Measurements from ENCODE around the gene TRAF2. TPM values are rescaled to one million over a fixed set of nuclear protein-coding genes. Genes with fewer than 3 reads are reported as not detected.
"Not testable (repeated sequence)": the region's sequence is repeated elsewhere in the genome, so short reads cannot be mapped to it uniquely, and the experiment has no call there.

TRAF2 gene
- total RNA-seq, 1 donor = 7.9 TPM

GRCh38 chr9:136860933-136861873, 25.1 kb upstream of the TRAF2 start:
- TF ChIP-seq, protein P1, sequence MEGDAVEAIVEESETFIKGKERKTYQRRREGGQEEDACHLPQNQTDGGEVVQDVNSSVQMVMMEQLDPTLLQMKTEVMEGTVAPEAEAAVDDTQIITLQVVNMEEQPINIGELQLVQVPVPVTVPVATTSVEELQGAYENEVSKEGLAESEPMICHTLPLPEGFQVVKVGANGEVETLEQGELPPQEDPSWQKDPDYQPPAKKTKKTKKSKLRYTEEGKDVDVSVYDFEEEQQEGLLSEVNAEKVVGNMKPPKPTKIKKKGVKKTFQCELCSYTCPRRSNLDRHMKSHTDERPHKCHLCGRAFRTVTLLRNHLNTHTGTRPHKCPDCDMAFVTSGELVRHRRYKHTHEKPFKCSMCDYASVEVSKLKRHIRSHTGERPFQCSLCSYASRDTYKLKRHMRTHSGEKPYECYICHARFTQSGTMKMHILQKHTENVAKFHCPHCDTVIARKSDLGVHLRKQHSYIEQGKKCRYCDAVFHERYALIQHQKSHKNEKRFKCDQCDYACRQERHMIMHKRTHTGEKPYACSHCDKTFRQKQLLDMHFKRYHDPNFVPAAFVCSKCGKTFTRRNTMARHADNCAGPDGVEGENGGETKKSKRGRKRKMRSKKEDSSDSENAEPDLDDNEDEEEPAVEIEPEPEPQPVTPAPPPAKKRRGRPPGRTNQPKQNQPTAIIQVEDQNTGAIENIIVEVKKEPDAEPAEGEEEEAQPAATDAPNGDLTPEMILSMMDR (IDR thresholded peaks at IDR 0.05; ENCODE audit: insufficient read depth, low read length) = no peak

DNA sequence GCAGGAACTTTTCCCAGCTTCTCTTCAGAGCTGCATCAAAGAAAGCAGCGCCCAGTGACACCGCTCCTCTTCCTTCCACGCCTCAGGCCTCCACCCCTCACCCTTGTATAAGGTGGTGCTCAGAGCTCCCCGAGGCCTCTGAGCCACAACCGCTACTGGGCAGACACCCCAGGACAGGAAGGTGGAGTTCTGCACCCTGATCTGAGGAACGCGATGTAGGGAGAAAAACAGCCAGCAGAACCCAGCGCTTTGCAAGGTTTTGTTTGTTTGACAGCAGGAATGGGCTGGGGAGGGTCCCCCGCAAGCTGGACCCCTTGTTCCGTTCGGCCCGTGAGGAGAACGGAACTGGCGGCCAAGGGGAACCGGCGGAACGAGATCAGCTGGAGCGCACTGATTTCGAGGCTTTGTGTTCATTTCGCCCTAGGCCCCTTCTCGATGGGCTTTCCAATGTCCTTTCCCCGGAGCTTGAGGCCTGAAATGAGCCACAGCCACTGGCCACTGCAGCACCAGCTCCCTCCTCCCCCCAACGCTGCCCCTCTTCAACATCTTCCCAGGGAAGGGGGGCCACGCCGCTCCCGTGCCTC, 24.4 kb upstream of the TRAF2 start:
- no peak overlapping the region for H3K4me3 ChIP-seq (ENCODE audit: low read depth, low read length)
- TF ChIP-seq, protein P1 (IDR thresholded peaks at IDR 0.05; ENCODE audit: insufficient read depth, low read length) = no peak
- DNase-seq (ENCODE audit: low read depth) = no peak

More at GRCh38 chr9:136860933-136861873, 25.1 kb upstream of the TRAF2 start:
- DNase-seq (ENCODE audit: low read depth) = no peak
- no peak overlapping the region for H3K4me3 ChIP-seq (ENCODE audit: low read depth, low read length)

- TF ChIP-seq, protein P1 (IDR thresholded peaks at IDR 0.05; ENCODE audit: insufficient read depth, low read length) = no peak
- no peak for DNase-seq (ENCODE audit: low read depth)
- H3K4me3 ChIP-seq (ENCODE audit: low read depth, low read length) = no peak overlapping the region
These were observed 23.3 kb upstream of the TRAF2 start for GRCh38 chr9:136862849-136863622.

DNA sequence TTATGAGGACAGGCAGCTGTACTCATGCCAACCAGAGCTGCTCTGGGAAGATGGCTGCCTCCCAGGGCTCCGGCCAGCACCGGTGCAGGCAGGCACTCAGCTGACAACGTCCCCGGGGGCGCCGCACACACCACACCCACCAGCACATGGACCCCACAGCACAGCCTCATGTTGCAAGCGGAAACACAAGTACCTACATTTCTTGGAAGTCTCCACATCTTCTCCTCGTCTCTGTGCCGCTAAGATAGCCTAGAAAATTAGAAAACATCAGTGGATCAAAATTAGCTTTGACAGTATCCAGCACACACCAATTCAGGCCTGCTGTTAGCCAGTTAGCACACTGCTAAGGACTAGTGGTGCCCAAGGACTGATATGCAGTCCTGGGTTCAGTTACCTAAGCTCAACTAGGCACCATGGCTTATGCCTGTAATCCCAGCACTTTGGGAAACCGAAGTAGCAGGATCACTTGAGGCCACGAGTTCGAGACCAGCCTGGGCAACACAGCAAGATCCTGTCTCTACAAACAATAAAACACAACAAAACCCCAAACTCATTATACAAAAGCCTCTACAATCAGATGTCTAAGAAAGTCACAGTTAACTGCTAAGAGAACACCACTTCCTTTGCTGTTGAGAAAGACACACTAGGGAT, 22.6 kb upstream of the TRAF2 start:
- TF ChIP-seq, protein P1 (IDR thresholded peaks at IDR 0.05; ENCODE audit: insufficient read depth, low read length) = no peak
- H3K4me3 ChIP-seq (ENCODE audit: low read depth, low read length) = no peak overlapping the region
- no peak for DNase-seq (ENCODE audit: low read depth)

GRCh38 chr9:136865041-136865767, 21.1 kb upstream of the TRAF2 start:
- peak overlapping the region; percentile 89 for H3K4me3 ChIP-seq (ENCODE audit: low read depth, low read length)
- TF ChIP-seq, protein P1 (IDR thresholded peaks at IDR 0.05; ENCODE audit: insufficient read depth, low read length) = no peak
- DNase-seq (ENCODE audit: low read depth) = no peak

DNA sequence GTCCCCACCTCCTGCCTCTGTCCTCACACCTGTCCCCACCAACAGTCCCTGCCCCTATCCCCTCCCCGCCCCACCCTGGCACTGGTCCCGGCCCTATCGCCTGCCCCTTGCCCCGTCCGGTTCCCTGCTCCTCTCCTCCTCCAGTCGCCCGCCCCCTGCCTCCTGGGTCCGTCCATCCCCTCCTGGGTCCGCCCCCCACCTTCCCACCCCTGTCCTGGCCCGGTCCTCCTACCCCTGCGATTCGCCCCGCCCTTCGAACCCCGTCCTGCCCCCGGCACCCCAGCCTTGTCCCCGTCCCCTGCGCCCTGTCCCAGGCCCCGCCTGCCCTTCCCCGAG, 20.6 kb upstream of the TRAF2 start:
- DNase-seq (ENCODE audit: low read depth) = no peak
- H3K4me3 ChIP-seq (ENCODE audit: low read depth, low read length) = peak overlapping the region; percentile 89
- TF ChIP-seq, protein P1 (IDR thresholded peaks at IDR 0.05; ENCODE audit: insufficient read depth, low read length) = no peak

GRCh38 chr9:136866898-136867421, 19.4 kb upstream of the TRAF2 start:
- peak overlapping the region; percentile 89 for H3K4me3 ChIP-seq (ENCODE audit: low read depth, low read length)
- DNase-seq (ENCODE audit: low read depth) = not testable (repeated sequence)
